Activated naive CD8-positive, alpha-beta T cell treated with anti-CD3 and anti-CD28 coated beads, Interleukin-2, amount 50 U/mL, for 24 hours (primary cell): ENCODE measurements around the gene PNPLA1.

Experiments
- ATAC-seq: fragments of 150-1000 bp; cut with Tn5 transposase; one replicate; pipeline ENCODE4 v1.10.0; 2021
- DNase-seq: peaks from one replicate; pipeline ENCODE4 v3.0.0; 2021
- H3K27ac Mint-ChIP-seq: one replicate; pipeline ENCODE4 v1.8.0; 2021; ENCODE audit warnings: mild to moderate bottlenecking, mixed read lengths
- H3K27me3 Mint-ChIP-seq: one replicate; pipeline ENCODE4 v1.8.0; 2021; ENCODE audit warnings: mixed read lengths
- H3K36me3 Mint-ChIP-seq: one replicate; pipeline ENCODE4 v1.8.0; 2021; ENCODE audit warnings: low read depth, mixed read lengths
- H3K4me1 Mint-ChIP-seq: one replicate; pipeline ENCODE4 v1.8.0; 2021; ENCODE audit warnings: mixed read lengths
- H3K4me3 Mint-ChIP-seq: one replicate; pipeline ENCODE4 v1.8.0; 2021; ENCODE audit warnings: mild to moderate bottlenecking, moderate library complexity, mixed read lengths
- H3K9me3 Mint-ChIP-seq: one replicate; pipeline ENCODE4 v1.8.0; 2021; ENCODE audit warnings: mixed read lengths

The PNPLA1 gene

DNA sequence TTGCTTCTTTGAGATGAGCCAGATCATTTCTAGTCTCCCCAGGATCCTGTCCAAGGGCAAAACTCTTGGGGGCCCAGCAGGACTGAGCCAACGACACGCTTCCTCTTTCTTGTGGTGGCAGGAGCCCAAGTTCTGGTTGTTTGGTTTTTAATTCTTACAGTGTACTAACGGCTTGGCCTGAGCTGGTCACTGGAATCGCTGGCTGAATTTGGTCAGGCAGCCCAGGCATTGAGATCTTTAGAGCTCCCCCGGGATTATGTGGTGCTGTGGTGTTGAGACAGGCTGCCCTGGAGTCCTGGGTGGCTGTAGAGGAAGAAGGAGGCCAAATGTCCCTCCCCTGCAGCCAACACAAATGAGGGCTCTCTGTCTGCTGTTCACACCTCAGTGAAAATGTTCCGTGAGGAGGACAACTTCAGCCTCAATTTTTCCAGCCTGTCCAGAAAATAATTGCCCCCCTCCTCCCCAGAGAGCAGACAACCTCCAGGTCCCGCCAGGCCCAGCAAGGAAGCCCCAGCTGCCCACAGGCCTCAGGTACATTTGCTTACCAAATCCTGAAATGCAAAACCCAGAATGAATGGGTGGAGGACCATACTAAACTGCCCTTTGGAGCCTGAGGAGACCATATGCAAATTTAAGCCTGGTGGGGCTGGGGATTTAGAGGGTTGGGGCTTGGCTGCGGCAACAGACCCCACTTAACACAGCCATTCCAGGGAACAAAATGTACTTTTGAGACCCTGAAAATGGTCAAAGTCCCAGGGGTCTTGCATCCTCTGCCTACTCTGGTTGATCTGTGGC is 43.2 kb downstream of the PNPLA1 start:
- Mint-ChIP-seq H3K27ac (no peak overlapping the region), H3K4me1 (no peaks in the 10 kb centered on the region), H3K9me3 (no peaks in the 10 kb centered on the region), H3K4me3 (no peak overlapping the region), H3K36me3 (no peaks in the 10 kb centered on the region), H3K27me3 (no peaks in the 10 kb centered on the region)
- no peak for DNase-seq
- ATAC-seq = no peak

DNA sequence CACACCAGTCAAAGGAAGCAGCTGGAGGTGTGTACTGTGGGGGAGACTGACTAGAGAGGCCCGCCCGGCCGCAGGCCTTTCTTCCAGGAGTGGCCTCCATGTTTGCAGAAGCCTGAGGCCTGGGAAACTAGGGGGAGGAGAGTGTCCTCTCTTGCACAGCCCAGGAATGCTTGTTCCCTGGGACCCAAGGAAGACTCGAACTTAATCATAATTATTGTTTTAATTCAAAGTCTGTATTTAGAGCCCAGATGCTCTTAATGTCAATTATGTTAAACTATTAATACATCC is 43.7 kb downstream of the PNPLA1 start:
- no peak overlapping the region for H3K27ac Mint-ChIP-seq
- DNase-seq = no peak
- no peaks in the 10 kb centered on the region for H3K36me3 Mint-ChIP-seq
- H3K27me3 Mint-ChIP-seq = no peaks in the 10 kb centered on the region
- H3K4me3 Mint-ChIP-seq = no peak overlapping the region
- H3K4me1 Mint-ChIP-seq = no peaks in the 10 kb centered on the region
- no peaks in the 10 kb centered on the region for H3K9me3 Mint-ChIP-seq
- no peak for ATAC-seq

DNA sequence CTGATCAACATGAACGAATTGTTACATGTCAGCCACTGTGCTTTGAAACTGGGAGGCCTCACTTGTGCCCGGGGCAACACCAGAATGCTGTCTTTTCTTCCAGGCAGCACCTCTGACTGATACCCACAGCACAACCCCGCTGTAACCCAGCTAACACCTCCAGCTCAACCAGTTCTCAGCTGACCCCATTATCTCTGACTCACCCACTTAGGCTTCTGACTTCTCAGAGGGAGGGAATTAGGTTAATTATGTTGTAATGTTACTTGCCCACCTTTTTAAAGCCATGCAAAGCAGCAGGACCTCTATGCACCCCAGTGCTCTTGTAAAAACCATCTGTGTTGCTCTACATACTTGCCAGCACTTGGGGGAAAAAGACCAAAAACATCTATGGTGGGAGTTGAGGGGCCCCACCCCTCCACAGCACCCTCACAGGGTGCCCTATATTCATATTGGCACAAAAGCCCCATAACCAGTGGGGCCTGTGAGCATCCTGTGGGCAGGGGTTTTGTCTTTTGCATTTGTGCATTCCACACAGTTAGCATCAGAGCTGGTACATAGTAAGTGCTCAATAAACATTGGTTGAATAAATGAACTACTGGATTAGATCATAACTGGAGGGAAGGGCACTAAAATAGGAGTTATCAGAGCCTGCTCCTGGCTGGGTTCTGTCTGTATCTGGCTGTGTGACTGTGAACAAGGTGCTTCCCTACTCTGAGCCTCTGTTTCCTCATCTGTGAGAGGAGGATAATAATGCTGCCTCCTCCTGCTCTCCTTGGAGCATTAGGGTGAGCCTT is 44.6 kb downstream of the PNPLA1 start:
- no peaks in the 10 kb centered on the region for H3K36me3 Mint-ChIP-seq
- H3K9me3 Mint-ChIP-seq = no peaks in the 10 kb centered on the region
- DNase-seq (no peak), ATAC-seq (peak; percentile 53)
- H3K4me3 Mint-ChIP-seq = no peak overlapping the region
- H3K27ac Mint-ChIP-seq = no peak overlapping the region
- no peaks in the 10 kb centered on the region for H3K27me3 Mint-ChIP-seq
- no peaks in the 10 kb centered on the region for H3K4me1 Mint-ChIP-seq

DNA sequence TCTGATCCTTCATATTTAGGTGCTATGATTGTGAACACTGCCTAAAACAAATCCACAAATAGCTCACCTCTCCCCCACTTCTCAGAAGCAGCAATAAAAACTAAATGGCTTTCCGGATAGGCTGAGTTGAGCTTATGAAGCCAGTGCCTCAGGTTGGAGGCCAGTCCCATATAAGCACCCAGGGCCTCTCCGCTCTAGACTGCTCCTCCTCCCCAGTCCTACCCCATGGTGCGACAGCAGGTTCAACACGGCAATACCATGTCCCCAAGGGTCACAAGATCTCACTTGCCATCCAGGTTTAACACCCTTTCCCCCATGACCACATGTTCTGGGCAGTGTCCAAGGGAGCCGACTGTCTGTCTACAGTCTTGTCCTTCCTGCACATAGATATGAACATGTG is 46.1 kb downstream of the PNPLA1 start:
- ATAC-seq (no peak), DNase-seq (no peak)
- H3K27ac Mint-ChIP-seq = no peak overlapping the region
- no peaks in the 10 kb centered on the region for H3K9me3 Mint-ChIP-seq
- no peaks in the 10 kb centered on the region for H3K27me3 Mint-ChIP-seq
- H3K4me1 Mint-ChIP-seq = no peaks in the 10 kb centered on the region
- H3K36me3 Mint-ChIP-seq = no peaks in the 10 kb centered on the region
- H3K4me3 Mint-ChIP-seq = no peak overlapping the region

DNA sequence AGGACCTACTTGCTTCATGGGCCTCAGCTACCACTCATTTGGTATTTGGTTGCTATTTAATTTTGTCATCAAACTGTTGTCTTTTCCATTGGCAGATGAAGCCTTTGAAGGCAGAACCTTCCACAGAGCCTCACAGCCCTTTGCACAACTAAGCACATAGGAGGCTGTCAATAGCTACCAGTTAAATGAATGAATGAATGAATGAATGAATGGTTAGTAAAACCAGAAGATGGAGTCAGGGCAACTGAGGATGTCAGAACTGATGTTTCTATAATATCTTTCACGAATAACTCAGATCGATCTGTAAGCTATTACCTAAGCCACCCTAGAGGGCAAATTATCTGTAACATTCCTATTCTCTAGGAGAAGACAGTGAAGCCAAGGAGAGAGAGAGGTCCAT is 47.8 kb downstream of the PNPLA1 start:
- Mint-ChIP-seq H3K27ac (no peak overlapping the region), H3K4me1 (no peaks in the 10 kb centered on the region), H3K36me3 (no peaks in the 10 kb centered on the region), H3K4me3 (no peak overlapping the region), H3K9me3 (no peaks in the 10 kb centered on the region), H3K27me3 (no peaks in the 10 kb centered on the region)
- no peak for DNase-seq
- no peak for ATAC-seq

DNA sequence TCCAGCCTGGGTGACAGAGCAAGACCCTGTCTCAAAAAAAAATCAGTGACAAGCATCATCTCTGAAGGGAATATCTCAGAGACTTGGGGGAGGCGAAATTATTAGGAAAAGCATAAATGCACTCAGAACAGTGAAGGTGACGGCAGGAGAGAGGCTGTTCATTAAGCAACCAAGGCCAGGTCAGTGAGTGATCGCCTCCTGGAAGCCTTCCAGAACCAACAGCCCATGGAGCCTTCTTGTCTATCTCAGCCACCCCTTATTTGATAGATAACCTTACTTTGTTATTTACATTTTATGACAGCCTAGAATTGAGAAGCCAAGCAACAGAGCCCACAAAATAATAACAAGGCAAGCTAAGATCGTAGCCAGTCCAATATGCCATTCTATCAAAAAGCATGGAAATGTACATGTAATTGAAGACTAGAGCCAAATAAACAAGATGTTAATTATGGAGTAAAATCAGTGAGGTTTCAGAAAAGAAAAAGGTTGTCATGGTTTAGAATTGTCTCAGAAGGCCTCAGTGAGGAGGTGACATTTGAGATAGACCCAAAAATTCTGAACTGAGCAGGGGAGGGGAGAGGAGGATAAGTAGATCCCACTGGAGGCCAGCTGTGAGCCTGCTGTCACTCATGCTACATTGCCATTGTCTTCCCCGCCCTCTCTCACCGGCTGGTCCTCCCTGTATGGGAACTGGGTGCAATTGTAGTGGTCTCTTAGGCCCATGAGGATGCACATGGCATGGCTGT is 49.0 kb downstream of the PNPLA1 start:
- DNase-seq = no peak
- no peaks in the 10 kb centered on the region for H3K9me3 Mint-ChIP-seq
- ATAC-seq = no peak

DNA sequence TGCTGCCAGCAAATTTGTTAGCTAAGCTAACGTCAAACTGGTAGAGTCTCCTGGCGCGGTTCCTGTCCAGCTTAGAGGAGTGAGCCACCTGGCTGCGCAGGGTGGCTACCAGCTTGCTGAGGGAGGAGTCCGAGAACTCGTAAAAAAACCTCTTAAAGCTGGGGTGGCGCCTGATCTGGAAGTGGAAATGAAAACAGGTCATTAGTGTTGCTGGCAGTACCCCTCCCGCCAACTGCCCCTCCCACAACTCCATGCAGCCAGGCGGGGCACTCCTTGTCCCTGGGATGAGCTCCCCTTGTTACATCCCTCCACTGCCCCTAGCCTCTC is 49.5 kb downstream of the PNPLA1 start:
- Mint-ChIP-seq H3K4me3 (no peak overlapping the region), H3K4me1 (no peaks in the 10 kb centered on the region), H3K36me3 (no peaks in the 10 kb centered on the region), H3K9me3 (no peaks in the 10 kb centered on the region), H3K27me3 (no peaks in the 10 kb centered on the region), H3K27ac (no peak overlapping the region)
- DNase-seq (no peak), ATAC-seq (no peak)

More for the DNA sequence above, 49.0 kb downstream of the PNPLA1 start:
- H3K4me1 Mint-ChIP-seq = no peaks in the 10 kb centered on the region
- no peaks in the 10 kb centered on the region for H3K27me3 Mint-ChIP-seq
- no peak overlapping the region for H3K4me3 Mint-ChIP-seq
- H3K27ac Mint-ChIP-seq = no peak overlapping the region
- H3K36me3 Mint-ChIP-seq = no peaks in the 10 kb centered on the region

DNA sequence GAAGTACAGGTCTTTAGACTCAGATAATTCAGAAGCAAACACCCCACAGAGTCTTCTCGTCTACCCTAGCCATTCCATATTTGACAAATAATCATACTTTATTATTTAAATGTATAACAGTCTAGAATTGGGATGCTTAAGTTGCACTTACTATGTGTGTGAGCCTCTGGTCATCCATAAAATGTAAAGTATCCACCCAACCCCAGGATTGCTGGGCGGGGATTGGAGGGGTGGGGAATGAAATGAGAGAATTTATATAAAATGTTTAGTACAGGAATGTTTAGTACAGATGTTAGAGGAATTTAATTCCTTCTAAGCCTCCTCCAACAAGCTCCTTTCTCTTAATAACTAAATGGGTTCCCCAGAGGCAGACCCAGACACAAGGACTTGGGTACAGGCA is 50.0 kb downstream of the PNPLA1 start:
- no peak for DNase-seq
- H3K4me1 Mint-ChIP-seq = no peaks in the 10 kb centered on the region
- H3K27ac Mint-ChIP-seq = no peak overlapping the region
- H3K36me3 Mint-ChIP-seq = no peaks in the 10 kb centered on the region
- no peaks in the 10 kb centered on the region for H3K9me3 Mint-ChIP-seq
- no peak for ATAC-seq
- H3K27me3 Mint-ChIP-seq = no peaks in the 10 kb centered on the region
- no peak overlapping the region for H3K4me3 Mint-ChIP-seq

DNA sequence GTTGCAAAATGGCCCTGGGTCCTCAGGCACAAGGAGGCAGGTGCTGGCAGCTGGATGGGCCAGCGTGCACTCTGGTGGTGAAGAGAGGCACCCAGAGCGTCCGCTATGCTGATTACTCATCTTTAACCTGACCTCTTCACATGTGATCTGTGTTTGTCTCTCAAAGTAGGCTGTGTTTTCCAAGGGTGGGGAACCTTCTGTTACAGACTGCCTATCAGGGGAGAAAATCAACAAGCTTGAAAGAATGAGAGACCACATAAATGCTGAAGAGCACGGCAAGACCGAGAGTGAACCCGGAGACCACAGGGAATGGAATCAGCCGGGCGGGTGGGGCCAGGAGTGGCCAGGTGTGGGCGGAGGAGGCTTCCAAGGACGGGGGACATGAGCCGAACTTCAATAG is 50.6 kb downstream of the PNPLA1 start:
- no peaks in the 10 kb centered on the region for H3K9me3 Mint-ChIP-seq
- H3K4me3 Mint-ChIP-seq = no peak overlapping the region
- H3K36me3 Mint-ChIP-seq = no peaks in the 10 kb centered on the region
- no peaks in the 10 kb centered on the region for H3K4me1 Mint-ChIP-seq
- H3K27ac Mint-ChIP-seq = no peak overlapping the region
- no peak for ATAC-seq
- no peak for DNase-seq
- H3K27me3 Mint-ChIP-seq = no peaks in the 10 kb centered on the region

DNA sequence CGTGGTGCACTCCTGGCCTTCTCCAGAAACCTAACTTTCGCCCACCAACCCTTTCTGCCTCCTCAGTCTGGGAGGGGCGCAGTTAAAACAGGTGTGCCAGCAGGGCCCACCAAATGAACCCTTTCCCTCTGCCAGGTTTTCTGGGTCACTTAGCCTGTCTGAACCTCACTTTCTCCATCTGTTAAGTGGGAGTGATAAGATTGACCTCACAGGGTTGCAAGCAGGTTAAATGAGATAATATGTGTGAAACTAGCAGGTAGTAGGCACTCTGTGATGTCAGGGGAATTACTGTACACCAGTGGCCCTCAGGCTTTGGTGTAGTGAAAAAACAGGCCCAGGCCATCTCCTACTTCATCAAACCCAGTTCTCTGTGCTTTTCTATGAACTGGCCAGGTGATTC is 52.7 kb downstream of the PNPLA1 start:
- Mint-ChIP-seq H3K27ac (no peak overlapping the region), H3K27me3 (no peaks in the 10 kb centered on the region), H3K4me3 (no peak overlapping the region), H3K4me1 (no peaks in the 10 kb centered on the region), H3K36me3 (no peaks in the 10 kb centered on the region), H3K9me3 (no peaks in the 10 kb centered on the region)
- DNase-seq (no peak), ATAC-seq (no peak)

DNA sequence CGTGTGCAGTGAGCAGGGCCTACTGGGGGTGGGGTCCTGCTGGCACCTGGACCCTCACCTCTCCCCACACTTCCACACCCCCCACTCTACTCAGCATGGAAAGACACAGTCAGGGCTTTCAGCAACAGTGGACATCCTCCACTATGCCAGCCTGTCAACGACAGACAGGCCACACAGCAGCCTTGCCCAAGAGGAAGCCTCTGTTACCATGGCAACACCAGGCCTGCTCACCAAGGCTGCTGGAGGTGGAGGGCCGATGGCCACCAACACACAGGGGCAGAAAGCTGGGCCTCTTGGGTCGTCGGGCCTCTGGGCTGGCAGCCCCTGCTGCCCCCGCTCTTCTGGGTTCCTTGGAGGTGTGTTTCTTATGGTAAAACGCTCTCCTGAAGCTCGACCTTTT is 53.2 kb downstream of the PNPLA1 start:
- H3K9me3 Mint-ChIP-seq = no peaks in the 10 kb centered on the region
- no peak for DNase-seq
- ATAC-seq = no peak
- H3K27me3 Mint-ChIP-seq = no peaks in the 10 kb centered on the region
- H3K4me3 Mint-ChIP-seq = no peak overlapping the region
- H3K36me3 Mint-ChIP-seq = no peaks in the 10 kb centered on the region
- H3K27ac Mint-ChIP-seq = no peak overlapping the region
- no peaks in the 10 kb centered on the region for H3K4me1 Mint-ChIP-seq

DNA sequence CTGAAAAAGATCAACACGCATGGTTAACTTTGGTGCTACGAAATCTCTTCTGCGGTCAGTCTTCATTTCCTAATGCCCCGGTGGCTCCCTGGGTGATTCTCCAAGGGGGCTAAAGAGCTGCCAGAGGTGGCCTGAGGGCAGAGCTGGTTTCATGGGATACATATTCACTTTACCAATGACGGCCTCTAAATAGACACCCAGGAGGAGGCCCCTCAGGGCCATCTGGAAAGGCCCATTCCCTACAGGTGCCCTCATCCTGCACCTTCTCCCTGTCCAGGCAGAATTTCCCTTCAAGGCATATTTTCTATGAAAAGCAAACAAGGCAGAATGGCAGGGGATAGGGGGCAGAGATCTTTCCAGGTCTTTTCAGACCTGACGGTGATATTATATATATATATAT is 54.3 kb downstream of the PNPLA1 start:
- no peak for ATAC-seq
- no peaks in the 10 kb centered on the region for H3K4me1 Mint-ChIP-seq
- no peaks in the 10 kb centered on the region for H3K27me3 Mint-ChIP-seq
- H3K36me3 Mint-ChIP-seq = no peaks in the 10 kb centered on the region
- H3K27ac Mint-ChIP-seq = no peak overlapping the region
- no peaks in the 10 kb centered on the region for H3K9me3 Mint-ChIP-seq
- no peak overlapping the region for H3K4me3 Mint-ChIP-seq
- no peak for DNase-seq

DNA sequence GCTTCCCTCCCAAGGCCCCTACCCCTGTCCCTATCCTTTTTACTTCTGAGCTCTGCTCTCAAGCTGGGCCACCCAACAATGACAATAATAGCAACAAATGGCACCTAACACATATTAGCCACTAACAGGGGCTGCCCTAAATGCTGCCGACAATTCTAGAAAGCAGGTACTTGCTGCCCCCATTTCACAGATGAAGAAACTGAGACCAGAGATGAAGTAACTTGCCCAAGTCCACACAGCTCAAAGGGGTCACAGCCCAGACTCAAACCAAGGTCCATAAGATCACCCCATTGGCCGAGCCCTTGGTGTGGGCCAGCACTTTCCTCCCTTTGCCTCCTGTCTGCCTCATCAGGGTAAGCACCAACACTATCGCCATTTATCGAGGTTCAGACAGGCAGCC is 54.9 kb downstream of the PNPLA1 start:
- no peak for ATAC-seq
- Mint-ChIP-seq H3K27ac (no peak overlapping the region), H3K27me3 (peaks cover 2% of the 10 kb centered on the region), H3K4me3 (no peak overlapping the region), H3K9me3 (no peaks in the 10 kb centered on the region), H3K36me3 (no peaks in the 10 kb centered on the region), H3K4me1 (no peaks in the 10 kb centered on the region)
- no peak for DNase-seq

DNA sequence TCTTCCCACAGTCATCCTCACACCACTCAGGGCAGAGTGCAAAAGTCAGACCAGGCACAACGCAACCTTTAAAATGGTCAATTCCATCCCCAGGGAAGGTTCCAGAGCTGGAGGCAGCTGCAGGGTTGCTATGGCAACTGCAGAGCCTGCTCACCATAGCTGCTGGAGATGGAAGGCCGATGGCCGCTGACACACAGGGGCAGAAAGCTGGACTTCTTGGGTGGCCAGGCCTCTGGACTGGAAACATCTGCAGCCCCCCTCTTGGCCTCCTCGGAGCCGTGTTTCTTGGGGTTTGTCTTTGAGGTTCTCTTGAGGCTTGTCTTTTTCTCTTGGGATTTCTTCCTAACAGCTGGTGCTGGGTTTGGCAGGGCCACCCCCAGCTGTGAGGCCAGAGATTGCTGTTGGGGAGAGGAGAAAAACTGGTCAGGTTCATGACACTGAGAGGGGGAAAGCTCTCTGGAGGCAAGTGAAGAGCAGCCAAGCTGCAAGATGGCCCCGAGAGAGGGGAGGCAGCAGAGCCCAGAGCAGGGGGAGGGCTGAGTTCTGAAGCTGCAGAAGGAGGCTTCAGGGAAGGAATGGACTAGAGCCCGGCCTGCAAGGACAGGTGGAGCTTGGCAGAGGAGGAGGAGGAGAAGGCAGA is 56.6 kb downstream of the PNPLA1 start:
- H3K4me3 Mint-ChIP-seq = no peak overlapping the region
- ATAC-seq (no peak), DNase-seq (no peak)
- H3K9me3 Mint-ChIP-seq = no peaks in the 10 kb centered on the region
- H3K4me1 Mint-ChIP-seq = no peaks in the 10 kb centered on the region
- H3K36me3 Mint-ChIP-seq = no peaks in the 10 kb centered on the region
- no peak overlapping the region for H3K27ac Mint-ChIP-seq
- peaks cover 2% of the 10 kb centered on the region for H3K27me3 Mint-ChIP-seq
